ENCODE results near the gene LPAR6.
"Not testable (repeated sequence)": the region's sequence is repeated elsewhere in the genome, so short reads cannot be mapped to it uniquely, and the experiment has no call there.

The LPAR6 gene, protein sequence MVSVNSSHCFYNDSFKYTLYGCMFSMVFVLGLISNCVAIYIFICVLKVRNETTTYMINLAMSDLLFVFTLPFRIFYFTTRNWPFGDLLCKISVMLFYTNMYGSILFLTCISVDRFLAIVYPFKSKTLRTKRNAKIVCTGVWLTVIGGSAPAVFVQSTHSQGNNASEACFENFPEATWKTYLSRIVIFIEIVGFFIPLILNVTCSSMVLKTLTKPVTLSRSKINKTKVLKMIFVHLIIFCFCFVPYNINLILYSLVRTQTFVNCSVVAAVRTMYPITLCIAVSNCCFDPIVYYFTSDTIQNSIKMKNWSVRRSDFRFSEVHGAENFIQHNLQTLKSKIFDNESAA

DNA sequence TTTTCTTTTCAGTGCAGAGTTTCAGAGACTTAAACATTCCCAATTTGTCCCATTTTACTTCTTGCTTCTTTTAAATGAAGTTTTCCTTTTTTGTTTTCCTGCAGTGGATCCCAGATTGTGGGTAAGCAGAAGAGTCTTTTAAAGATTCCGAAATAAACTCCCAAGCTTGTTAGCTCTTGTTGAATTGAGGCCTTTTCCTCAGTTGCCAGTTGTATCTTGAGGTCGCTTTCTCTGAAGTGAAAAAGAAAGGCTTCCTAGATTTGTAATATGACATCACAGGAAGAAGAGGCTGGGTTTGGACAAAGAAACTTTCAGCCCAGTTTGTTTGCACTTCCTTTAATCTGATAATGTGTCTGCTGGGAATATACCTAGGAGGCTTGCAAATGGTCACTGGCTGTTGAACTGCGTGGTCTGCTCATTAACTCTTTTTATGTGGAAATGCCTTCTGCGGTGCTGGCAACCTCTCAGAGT, at the start of gene LPAR6:
LPAR6 (minus strand) TSS at position 233 of the 471 bp plus-strand sequence. CDS start 690 bp downstream, outside the sequence.
- peak; percentile 35 for DNase-seq

DNA sequence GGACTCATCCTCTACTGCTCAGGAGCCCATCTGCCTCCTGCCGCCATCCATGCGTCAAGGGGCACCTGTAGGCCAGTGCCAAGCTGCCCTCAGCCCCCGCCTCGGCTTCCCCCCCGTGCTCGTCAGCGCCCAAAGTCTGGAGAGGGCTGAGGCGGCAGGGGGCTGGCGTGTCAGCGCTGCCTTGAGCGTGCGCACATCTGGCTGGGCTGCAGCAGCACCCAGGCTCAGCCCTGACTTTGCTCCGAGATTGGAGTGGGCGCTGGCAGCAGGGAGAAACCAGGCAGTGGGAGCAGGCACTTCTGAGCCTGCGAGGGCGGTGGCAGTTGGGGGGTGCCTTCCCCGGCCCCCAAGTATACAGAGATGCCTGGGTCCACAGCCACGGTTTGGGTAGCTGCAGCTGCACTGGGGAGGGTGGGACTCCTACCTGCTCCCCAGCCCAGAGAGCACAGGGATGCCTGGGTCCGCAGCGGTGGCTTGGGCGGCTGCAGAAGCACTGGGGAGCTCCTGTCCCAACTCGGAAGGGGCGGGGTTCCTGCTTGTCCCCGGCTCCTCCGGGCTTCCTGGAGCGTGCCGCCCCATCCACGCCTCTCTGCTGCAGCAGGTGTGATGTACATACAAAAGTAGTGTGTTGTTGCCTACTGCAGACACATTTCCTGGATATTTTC, 44.8 kb upstream of the LPAR6 start:
- DNase-seq = no peak

DNA sequence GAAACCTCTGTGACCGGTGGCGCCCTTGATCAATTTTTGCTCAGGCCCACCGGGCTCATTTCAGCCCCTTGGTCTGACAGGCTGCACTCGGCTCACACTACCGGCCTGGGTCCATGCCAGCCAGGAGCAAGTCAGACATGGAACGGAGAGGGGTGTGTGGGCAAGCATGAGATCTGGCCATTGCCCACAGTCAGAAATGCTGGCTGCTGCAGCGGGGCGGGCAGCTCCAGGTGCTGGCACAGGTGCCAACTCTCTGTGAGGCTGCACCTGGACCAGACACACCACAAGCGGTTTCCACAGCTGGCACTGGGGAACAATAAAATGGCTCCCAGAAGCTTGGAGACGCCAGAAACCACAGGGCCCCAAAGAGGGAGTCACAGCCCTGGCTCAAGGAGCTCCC, 43.6 kb upstream of the LPAR6 start:
- no peak for DNase-seq

DNA sequence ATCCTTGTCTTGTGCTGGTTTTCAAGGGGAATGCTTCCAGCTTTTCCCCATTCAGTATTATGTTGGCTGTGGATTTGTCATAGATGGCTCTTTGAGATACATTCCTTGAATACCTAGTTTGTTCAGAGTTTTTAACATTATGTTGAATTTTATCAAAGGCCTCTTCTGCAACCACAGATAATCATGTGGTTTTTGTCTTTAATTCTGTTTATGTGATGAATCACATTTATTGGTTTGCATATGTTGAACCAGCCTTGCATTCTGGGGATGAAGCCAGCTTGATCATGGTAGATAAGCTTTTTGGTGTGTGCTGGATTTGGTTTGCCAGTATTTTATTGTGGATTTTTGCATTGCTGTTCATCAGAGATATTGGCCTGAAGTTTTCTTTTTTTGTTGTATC, 38.3 kb upstream of the LPAR6 start:
- DNase-seq = not testable (repeated sequence)

DNA sequence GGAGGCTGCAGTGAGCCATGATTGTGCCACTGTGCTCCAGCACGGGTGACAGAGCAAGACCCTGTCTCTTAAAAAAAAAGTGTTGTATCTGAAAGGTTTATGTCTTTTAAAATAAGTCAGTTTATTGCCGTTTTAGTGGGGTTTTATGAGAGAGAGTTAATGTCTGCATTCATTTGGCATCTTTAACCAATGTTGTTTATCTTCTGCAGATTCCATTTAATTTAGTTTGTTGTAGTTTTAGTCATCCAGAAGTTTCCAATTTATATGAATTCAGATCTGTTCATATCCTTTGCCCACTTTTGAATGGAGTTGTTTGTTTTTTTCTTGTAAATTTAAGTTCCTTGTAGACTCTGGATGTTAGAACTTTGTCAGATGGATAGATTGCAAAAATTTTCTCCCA, 36.7 kb upstream of the LPAR6 start:
- DNase-seq = no peak

DNA sequence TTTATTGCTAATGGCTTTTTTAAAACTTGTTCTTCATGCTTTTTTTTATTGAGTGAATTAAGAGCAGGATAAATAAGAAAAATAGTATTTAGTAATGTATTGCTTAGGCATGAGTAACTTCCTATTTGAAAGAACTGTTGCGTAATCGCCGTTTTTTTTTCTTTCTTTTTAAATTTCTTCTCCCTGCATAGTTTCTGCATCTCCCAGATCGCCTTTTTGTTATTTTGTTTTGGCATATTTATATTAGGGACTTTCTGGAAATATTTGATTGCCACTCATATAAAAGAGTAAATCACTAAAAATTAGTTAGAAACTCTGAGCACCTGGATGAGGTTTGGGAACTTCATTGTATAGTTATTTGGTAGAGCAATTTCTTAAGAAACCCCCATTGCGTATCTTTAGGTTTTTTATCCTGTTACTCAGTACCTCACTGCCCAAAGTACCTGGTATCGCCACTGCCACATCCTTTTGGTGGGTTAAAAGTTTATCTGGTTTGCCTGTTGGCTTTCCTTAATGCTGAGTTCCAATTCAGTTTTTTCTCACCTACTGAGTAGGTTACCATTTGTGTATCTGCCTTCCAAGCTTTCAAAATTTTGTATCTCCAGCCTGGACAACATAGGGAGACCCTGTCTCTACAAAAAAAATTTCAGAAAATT, 36.2 kb upstream of the LPAR6 start:
- peak; percentile 54 for DNase-seq

DNA sequence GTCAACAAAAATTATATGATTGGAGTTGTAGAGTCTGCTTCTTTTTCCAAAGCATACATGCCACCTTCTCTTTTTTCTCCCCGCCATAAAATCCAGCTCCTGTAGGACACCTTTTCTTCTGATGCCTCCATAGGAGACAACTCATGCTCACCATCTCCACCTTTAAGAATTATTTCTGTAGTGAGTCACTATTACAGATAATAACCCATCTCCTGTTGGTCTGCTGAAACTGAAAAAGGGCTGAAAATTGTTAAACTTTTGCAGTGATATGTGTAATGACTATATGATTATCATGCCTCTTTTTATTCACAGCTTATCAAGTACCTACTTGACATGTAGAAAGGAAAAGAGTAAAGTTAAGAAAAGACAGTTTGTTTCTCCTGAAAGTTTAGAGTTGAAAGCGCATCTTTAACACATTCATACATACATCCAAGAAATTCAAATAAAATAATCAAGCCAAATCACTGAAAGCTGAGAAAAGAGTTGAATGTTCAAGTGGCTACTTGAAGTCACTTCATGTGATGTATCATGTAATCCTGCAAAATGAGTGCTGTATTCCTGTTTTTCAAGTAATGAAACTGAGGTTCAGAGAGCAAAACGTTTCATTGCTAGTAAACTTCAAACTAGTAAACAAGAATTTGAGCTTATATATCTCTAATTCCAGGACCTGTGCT, 35.5 kb upstream of the LPAR6 start:
- DNase-seq = no peak

DNA sequence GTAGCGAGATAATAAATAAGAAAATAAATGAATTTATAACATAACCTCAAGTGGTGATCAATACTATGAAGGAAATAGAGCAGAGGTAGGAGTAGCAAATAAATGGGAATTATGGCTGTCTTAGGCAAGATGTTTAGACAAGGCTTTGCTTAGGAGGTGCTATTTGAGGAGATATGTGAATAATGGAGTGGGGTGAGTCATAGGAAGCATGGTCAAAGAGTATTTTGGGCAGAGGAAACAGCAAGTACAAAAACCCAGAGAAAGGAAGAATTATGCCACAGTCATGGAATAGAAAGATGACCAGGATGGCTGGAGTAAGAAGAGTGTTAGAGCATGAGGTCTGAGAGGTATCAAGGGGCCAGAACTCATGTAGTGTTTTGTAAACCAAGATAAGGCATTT, 33.6 kb upstream of the LPAR6 start:
- no peak for DNase-seq

DNA sequence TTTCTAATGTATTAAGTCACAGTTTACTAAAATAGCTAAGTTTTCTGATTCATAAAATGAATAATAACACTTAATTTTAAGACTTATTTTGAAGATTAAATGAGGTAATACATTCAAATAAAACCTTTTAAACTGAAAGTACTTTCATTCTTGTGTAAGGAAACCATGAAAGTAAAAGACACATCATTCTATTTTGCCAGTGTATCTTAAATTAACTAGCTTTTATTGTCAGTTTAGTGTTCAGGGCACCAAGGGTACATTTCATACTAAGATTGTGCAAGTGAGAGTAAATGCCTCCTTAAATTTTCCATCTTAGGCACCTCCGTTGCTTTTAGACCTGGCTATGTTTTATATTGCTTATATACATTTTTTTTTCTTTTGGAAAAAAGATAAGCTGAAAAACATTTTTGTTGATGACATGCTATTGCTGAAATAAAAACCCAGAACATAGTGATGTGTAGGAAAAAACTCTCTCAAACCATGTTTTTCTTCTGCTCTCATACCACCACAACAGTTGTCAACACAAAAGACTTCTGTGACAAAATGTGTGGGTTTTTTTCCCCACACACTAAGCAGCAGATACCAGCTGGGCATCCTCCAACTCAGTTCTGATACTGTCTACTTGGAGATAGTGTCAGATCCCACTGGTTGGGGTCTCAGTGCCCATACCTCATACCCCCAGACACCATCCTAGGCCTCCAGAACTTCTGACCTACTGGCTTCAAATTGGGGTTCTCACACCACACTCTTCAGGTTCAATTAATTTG, 30.7 kb upstream of the LPAR6 start:
- DNase-seq = no peak

DNA sequence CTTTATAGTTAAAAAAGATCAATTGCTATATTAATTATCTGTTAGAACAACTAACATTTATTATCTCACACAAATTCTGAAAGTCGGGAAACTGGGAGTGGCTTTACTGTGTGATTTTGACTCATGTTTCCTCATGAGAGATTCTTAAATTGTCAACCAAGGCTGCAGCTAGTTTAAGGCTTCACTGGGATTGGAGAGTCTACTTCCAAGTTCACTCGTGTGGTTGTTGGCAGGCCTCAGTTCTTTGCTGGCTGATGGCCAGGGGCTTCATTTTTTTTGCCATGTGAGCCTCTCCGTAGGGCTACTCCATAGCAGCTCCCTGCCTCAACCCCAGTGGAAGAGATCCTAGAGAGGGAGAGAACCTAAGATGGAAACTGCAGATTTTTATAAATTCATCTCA, 24.5 kb upstream of the LPAR6 start:
- no peak for DNase-seq

DNA sequence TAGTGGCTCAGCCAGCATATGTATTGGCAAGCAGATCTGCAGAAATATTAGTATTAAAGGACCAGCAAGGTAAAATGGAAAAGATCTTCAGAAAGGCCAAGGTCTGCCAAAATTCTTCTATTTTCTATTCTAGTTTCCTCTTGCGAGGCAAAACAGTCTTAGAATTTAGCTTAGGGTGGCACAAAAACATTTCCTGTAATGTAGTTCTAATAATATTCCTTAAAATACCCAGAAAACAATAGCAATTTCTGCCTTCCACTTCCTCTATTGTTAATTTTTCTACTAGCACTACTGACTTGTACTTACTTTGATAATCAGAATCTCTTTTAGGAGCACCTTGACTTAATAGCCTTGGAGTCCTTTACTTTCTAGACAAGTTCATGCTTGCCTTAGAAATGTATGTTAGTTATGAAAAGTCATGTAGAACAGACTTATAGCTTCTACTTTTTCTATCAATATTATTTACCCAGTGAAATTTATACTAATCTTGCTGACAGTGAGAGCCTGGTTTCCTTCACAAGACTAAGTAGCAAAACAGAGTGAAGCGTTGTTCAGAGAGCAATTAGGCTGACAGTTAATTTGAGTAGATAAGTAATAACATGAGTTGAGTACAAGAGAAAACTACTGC, 23.9 kb upstream of the LPAR6 start:
- DNase-seq = no peak

DNA sequence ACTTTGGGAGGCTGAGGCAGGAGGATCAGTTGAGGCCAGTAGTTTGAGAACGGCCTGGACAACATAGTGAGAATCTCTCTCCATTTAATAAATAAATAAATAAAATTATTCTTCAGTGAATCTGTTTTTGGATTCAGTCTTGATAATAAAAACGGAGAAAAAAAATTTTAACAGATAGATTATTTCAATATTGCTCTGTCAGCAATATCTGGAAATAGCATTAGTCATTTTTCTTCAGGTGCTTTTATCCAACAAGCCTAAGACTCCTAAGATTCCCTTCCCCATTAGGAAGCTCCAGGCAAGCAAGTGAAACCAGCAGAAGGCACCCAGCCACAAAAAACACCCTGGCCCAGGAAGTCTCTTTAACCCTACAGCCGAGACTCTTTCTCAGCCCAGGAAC, 21.3 kb upstream of the LPAR6 start:
- no peak for DNase-seq

DNA sequence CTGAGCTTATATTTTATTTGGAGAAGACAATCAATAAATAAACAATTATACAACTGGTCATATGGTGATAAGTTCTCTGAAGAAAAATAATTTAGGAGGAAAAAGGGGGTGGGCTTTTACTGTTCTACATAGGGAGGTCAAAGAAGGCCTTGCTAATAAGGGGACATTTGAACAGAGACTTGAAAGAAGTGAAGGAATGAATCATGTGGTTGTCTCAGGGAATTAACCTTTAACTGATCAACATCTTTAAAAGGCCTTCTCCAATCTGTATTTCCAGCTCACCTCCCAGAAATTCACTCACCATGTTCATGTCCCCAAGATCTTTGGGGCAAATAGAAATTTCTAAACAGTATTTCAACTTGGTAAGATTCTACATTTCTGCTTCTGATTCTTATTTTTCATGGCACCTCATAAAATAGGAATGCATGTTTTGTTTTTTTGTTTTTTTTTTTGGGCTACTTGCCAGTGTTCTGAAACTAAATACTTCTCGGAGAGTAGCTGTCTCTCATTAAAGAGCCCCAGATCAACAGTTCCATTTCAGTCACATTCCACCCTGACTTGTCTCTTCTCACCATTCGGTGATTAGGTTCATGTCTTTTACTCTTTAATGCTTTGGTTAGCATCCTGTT, 19.2 kb upstream of the LPAR6 start:
- DNase-seq = no peak

DNA sequence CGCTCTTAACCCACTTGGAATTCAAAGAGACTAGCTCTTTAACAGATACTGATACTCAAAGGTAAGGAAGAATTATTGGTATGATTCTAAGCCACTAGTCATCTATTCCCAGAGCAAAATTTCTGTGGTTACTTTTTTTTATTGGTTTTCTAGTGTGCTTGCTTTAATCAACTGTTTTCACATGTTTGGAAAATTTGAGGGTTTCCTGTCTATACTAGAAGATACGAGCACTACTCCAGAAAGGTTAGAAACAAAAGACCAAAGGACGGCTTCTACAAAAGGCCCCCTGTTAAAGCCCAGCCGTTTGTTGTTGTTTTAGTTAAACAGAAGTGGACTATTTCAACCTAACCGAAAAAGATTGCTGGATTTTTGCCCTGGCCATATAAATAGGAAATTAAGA, 18.5 kb upstream of the LPAR6 start:
- peak; percentile 17 for DNase-seq

DNA sequence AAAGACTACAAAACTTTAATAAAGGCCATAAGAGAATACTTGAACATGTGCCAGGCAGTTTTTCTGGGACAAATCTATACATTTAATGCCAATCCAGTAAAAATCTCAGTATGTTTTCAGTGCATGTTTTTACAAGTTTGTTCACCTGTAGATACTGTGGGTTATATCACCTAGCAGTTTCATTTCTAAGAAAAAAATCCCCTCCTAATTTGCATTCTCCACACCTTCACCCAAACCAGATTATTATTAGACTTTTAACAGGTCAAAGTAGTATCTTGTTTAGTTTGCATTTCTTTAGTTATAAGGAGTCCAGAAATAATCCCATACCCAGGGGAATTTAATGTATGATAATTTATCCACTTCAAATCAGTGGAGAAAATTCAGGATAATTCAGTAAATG, 17.0 kb upstream of the LPAR6 start:
- DNase-seq = no peak

DNA sequence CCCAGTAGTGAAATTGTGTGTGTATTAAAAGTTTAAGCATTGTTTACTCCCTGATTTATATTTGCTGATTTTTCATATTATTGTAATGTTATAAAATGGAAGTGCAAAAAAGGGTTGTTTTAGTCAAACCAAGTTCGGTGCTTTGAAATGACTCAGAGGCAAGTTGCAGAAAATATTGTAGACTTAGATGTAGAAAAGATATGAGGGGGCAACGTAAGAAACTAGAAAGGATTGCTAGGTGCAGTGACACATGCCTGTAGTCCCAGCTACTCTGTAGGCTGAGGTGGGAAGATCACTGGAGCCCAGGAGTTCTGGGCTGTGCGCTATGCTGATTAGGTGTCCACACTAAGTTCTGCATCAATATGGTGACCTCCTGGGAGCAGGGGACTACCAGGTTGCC, 16.1 kb upstream of the LPAR6 start:
- no peak for DNase-seq

DNA sequence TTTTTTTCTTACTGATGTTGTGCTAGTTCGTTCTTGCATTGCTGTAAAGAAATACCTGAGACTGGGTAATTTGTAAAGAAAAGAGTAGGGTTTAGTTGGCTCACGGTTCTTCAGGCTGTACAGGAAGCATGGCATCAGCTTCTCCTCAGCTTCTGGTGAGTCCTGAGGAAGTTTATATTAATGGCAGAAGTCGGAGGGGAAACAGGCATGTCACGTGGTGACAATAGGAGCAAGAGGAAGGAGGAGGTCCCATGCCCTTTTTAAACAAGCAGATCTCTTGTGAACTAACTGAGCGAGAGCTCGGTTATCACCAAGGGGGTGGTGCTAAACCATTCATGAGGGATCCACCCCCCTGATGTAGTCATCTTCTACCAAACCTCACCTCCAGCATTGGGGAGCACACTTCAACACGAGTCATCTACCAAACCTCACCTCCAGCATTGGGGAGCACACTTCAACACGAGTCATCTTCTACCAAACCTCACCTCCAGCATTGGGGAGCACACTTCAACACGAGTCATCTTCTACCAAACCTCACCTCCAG, 13.9 kb upstream of the LPAR6 start:
- not testable (repeated sequence) for DNase-seq

DNA sequence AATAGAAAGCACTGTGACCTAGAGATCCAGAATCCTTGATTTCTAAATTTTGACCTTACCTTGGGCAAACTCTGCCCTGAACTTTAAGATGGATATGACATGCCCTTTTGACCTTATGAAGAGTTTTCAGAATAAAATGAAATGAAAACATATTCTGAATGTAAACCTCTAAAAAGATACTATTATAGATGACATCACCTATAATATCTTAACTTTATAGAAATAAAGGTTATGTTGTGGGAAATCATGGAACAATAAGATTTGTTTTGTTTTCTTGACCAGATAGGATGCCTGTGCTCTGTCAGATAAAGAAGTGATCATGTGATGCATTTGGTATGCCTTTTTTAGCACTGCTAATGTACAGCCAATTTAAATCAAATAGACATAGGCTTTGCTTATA, 13.1 kb upstream of the LPAR6 start:
- no peak for DNase-seq

DNA sequence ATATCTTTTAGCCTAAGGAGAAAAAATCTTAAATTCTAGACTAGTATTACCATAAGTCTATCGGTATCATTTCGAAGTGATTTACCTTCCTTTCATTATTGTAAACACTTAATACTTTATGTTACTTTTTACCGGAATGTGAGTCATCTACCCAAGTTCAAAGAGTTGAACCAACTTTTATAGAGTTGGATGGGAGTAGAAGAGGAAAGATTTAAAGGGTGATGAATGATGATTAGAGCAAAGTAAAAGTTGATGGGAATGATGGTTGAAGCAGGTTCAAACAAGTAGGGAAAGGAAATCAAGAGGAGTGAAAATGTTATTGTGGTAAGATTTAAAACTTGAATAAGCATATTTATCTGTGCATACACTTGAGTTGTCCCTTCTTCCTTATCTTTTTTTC, 11.3 kb upstream of the LPAR6 start:
- DNase-seq = no peak

DNA sequence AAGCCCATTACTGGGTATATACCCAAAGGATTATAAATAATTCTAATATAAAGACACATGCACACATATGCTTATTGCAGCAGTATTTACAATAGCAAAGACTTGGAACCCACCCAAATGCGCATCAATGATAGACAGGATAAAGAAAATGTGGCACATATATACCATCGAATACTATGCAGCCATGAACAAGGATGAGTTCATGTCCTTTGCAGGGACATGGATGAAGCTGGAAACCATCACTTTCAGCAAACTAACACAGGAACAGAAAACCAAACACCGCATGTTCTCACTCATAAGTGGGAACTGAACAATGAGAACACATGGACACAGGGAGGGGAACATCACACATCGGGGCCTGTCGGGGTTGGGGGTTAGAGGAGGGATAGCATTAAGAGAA, 9.1 kb upstream of the LPAR6 start:
- DNase-seq = not testable (repeated sequence)

DNA sequence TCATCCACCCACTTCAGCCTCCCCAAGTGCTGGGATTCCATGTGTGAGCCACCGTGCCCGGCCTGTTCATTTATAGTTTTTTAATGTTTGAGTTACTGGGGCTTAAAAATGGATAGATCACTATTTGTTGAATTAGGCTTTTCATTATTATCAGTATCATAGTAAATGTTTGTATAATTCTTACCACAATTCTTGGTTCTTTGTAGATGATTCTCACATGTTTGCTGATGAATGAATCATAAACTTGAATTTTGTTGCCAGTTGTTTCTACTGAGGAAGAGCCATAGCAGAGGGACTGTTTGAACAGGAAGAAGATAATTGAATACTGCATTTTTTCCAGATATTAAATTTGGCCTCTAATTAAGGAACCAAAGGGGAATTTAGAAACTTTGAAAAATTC, 2.6 kb upstream of the LPAR6 start:
- DNase-seq = no peak

Data from GF-D8 (cell line).